Measurements from ENCODE around the gene TST.

TST gene

DNA sequence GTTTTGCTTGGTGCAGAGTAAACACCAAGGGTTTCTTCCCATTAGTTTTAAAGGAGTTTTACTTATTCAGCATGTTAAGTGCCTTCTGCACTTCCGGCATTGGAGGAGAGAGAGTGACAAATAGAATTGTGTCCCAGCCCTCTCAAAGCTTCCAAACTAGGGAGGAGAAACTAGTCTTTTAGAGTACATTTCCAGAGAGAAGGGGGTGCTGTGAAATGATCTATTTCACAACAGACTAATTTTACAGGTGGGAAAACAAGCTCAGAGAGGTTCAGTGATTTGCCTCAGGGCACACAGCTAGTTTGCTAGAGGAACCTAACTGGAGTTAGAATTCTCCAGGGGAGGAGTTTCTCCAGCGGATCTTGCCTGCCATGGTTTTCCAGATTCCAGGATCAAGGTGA lies 12.9 kb upstream of the TST start:
- DNase-seq = no peak

DNA sequence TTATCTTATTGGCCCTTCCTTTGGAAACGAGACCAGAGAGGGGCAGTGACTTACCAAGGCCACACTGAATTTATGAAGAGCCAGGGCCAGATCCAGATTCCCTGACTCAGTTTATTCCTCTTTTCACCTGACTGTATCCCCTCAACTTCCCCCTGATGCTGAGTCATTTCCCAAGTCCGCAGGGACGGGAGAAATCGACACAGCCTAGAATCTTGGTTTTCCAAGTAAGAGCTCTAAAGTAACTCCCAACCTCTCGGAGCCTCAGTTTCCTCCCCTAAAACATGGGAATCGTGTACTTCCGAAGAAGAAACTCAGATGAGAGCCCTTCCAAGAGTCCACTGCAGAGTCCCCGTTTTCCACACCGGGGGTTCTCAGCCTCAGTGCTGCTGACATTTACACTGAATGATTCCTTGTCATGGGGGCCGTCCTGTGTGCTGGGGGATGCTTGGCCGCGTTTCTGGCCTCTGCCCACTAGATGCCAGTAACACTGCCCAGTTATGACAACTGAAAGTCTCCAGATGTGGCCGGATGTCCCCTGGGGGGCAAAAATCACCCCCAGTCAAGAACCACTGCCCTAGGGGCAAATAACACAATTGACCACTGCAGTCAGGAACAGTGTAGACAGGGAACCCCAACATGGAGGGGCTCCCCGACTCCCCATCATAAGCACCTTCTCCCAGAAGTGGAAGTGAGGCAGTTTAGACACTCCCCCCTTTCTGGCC lies 11.5 kb upstream of the TST start:
- no peak for DNase-seq

DNA sequence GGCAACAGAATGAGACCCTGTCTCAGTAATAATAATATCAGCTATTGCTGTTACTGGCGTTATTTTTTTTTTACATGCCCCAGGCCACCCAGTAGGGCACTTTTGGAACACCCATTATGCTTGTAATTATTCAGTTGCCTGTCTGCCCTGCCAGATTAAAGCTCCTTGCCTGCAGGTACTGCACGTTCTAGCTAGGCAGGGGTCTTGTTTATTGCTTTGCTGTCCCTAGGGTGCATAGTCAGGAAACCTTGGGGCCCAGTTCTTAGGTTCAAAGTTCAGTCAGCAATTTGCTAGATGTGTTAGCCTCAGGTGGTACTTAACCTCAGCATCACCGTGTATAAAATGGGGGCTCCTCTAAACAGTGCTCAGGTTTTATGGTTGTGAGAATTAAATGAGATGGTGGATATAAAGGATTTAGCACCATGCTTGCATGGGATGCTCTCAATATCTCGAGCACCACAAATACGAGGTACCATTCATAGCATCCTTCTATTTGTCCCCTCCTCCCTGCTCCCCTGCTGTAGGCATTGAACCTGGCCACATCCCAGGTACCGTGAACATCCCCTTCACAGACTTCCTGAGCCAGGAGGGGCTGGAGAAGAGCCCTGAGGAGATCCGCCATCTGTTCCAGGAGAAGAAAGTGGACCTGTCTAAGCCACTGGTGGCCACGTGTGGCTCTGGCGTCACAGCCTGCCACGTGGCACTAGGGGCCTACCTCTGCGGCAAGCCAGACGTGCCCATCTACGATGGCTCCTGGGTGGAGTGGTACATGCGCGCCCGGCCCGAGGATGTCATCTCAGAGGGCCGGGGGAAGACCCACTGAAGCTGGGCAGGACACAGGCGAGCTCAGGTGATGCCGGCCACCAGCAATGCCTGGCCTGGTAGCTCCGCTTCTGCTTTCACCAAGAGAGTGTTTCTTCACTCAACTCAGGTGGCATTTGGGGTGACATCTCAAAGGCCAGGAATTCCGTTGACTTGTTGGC lies 9.7 kb upstream of the TST start:
- DNase-seq = no peak

DNA sequence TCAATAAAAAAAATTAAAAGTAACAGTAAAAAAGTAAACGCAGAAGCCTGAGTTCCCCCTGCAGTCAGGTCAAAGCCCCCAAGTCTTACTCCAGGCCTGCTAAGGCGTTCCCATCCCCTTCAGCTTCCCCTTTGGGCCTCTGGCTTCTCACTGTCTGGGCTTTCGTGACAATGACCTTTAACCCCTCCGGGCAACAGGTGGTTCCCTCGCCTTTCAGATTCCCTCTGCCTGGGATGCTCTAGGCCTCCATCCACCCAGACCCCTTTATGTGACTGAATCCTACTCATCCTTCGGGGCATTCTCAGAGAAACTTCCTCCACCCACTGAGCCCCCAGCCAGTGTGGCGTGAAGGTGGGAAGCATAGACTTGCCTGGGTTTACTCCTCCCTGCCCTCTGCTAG lies 8.3 kb upstream of the TST start:
- no peak for DNase-seq

DNA sequence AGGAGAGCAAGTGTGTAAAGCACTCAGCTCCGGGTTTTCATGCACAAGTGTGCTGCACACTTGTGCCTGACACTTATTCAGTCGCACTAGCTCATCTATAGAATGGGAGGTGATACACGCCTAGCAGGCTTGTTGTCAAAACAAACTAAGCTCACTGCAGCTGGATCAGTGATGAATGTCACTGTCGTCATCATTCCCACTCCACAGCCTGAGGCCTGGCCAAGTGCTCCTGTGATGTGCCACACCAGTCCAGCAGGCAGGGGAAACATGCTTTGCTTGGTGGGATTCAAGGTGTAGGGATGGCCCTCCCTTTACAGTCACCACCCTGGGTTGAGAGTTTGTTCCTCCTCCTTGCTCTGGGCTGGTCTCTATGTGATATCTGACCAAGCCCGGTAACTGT lies 7.1 kb upstream of the TST start:
- no peak for DNase-seq

DNA sequence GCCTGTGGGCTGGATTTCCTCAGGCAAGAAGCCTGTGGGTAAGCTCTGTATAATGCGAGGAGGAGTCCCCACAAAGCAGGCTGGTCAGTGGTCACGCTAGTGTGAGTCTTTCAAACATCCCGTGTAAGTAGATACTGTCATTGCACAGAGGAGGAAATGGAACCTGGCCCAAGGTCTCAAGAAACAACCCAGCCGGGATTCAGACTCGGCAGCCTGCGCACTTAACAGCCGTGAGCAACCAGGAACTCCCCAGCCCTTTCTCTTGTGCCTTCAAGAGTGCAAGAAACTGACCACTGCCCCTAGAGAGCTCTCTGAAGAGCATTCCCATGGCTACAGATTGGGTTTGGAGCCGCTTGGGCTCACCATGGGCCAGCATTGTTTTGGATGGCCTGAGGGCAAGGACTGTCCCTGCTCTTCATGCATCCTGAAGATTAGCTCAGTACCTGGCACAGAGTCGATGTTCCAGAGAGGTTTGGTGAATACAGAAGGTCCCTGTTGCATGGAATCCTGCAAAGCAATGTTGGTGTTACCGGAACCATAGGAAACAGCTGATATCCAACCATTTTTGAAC lies 6.3 kb upstream of the TST start:
- no peak for DNase-seq

DNA sequence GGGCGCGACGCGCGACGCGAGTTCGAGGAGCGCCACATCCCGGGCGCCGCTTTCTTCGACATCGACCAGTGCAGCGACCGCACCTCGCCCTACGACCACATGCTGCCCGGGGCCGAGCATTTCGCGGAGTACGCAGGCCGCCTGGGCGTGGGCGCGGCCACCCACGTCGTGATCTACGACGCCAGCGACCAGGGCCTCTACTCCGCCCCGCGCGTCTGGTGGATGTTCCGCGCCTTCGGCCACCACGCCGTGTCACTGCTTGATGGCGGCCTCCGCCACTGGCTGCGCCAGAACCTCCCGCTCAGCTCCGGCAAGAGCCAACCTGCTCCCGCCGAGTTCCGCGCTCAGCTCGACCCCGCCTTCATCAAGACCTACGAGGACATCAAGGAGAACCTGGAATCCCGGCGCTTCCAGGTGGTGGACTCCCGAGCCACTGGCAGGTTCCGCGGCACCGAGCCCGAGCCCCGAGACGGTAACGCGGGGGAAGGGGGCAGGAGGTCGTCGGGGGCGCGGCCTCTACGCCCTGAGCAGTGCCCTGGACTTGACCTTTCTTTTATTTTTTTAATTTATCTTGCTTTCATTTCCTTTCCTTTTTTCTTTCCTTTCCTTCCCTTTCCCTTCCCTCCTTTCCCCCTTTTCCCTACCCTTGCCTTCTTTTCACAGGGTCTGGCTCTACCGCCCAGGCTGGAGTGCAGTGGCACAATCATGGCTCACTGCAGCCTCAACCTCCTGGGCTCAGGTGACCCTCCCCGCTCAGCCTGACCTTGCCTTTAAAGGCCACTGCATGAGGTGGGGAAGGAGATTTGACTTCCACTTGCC lies 5.3 kb upstream of the TST start:
- no peak for DNase-seq

DNA sequence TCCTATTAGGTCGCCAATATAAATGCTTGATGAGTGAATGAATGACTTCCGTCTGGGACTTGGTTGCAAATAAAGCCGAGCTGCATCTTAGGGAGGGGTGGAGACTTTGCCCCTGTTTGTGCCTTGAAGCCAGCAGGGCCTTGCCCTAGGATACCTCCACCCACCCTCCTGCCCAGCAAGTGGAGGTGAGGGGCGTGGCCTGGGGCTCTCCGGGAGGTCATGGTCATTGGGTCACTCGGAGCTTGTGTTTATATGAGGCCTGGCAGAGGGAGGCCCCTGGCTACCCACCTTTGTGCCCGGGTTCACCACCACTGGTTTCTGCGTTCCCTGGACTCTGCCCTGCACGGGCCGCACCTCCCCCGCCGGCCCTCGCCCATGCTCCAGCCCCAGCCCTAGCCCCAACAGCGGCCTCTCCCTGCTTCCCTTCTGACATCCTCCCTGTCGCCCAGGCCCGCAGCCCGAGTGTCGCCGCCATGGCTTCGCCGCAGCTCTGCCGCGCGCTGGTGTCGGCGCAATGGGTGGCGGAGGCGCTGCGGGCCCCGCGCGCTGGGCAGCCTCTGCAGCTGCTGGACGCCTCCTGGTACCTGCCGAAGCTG lies 4.6 kb upstream of the TST start:
- no peak for DNase-seq

DNA sequence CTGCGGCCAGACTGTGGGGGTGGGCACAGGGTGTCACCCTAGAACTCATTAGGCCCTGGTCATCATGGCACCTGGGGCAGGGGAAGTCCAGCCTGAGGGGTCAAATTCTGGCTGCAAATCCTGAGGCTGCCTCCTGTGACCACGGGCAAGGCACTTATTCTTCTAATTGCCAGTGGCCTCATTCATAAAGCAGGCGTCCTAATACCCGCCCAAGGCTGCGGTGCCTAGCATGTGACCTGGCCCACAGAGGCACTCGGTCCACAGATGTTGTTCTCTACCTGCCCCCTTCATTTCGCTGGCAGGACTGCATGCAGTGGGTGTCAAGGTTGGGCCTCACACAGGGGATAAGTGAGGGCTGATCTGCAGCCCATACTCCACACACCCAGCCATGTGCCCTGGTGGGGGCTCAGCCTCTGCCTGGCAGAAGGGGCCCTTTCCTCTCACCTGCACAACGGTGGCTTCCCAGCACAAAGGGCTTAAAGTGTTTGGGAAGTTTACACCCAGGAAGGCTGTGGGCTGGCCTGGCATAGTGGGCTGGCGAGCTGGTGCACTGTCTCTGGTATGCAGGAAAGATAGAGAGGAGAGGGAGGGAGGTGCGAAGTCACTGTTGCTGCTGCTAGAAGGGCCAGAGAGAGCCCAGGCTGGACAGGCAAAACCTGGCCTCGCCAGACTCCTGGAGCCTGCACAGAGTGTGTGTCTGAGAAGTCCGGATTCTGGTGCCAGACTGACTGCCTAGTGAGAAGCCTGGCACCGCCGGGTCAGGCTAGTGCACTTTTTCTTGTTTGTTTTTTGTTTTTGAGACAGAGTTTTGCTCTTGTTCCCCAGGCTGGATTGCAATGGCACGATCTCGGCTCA lies 3.5 kb upstream of the TST start:
- no peak for DNase-seq

DNA sequence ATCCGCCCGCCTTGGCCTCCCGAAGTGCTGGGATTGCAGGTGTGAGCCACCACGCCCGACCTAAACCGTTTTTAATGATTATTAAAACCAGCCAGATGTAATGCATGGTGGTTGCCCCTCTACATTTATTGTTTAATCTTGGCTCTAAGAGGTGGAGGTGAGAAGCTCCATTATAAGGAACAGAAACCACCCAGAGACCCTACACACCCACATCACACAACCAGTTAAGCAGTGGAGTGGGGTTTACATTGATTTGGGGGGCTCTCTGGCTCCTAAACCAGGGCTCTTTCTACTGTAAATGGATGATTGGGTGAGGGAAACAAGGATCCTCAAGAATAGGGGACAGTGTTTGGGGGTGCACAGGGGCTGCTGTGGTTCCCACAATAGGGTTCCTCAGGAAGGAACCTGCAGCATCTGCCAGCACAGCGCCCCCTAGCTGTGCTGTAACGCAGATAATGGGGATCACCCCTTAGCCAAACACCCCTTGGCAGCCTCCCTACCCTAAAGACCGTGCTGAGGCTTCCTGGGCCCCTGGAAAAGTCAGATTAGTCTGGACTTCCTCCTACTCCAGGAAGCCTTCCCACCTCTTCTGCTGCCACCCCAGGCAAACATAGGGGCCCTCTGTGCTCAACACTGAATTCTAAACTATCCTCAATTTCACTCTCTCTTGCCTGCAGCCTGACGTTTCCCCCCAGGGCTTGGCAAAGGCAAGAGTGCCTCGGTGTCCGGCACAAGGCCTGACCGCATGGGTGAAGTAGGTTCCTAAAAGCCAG lies 2.6 kb upstream of the TST start:
- DNase-seq = no peak

DNA sequence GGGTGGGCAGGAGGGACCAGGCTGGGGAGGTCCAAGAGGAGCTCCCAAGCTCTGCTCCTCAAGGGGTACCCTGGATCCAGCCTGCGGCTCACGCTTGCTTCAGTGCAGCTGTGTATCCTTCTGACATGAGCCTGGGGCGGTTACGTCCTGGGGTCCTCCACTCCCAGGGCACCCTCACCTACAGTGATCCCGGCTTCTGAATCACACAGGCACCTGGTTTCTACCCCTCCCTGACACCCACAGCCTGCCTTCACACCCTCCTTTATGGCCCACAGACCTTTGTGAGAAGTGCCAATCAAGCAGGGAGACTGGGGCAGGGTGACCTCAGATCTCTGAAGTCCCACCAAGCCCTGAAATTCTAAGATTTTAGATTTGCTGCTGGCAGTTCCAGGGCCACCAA lies 1.8 kb upstream of the TST start:
- no peak for DNase-seq

DNA sequence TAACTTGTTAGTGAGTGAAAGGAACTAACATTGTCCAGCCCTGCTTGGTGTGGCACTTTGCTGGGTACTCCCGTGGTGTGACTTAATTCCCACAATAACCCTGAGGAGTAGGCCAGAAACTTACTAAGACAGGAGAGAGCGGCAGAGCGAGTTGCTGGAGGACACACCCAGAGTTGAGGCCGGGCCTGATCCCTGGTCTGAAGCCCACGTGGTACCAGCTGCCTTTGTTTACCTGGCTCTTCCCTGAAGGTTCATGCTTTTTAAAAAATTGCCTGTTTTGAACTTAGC lies 889 bp upstream of the TST start:
- peak in 1 of 3 experiments; percentile 53 for DNase-seq

DNA sequence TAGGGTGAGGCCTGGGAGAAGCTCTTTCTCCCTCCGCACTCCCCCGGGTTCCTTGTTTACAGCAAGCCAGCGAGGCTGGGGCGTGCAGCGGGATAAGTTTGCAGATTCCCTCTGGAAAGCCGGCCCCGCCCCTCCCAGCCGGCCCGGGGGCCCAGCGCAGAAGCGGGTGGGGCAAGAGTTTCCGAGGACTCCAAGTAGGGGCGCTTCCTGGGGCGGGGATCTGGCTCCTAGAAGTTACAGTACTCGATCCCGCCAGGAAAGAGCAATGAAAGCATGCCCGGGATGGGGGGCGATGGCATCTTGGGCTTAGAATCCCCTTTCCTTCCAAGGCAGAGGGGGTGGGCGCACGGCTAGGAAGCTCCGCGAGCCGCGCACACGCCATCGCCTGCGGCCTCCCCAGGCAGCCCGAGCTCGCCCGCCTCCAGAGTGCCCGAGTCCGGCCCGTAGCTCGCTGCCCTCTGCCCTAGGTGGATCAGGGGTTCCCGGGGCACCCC lies 385 bp downstream of the TST start:
- peak in 2 of 3 experiments; percentile 40 to 51 for DNase-seq

DNA sequence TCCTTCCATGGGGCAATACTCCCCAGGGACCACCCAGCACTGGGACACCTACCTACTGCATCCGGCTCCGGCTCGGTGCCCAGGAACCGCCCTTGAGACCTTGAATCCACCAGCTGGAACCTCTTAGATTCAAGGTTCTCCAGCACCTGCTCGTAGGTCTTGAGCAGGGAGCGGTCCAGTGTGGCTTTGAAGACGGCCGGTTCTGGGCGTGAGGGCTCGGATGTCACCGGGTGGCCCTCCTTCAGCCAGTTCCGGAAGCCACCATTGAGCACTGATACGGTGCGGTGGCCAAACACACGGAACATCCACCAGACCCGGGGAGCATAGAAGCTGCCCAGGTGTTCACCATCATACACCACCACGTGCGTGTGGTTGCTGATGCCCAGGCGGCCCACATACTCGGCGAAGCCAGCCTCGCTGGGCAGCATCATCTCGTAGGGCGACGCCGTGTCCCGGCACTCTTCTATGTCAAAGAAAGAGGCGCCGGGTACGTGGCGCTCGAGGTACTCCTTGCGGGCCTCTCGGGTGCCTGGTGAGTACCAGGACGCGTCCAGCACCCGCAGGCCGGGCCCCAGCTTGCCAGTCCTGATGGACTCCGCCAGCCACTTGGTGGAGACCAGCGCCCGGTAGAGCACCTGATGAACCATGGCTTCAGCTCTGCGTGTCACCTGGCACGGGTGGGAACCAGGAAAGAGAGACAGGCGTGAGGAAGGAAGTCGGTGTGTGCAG lies 997 bp downstream of the TST start:
- DNase-seq = no peak

DNA sequence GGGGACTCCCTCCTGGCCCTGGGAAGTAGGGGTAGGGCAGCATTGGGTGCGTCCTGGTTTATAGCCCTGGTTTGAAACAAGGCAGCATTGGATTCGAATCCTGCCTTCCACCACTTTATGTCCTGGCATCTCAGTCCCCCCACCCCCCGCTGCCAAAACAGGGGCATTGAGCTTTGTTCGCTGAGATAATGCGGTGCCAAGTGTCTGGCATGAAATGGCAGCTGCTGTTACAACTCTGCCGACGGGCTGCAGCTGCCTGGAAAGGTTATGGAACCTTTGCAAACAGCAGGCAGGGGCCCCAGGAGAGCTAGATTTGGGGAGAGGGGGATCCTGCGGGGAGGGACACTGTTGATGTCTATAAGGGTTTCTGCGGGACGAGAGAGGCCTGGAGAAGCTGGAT lies 1.9 kb downstream of the TST start:
- DNase-seq = no peak

DNA sequence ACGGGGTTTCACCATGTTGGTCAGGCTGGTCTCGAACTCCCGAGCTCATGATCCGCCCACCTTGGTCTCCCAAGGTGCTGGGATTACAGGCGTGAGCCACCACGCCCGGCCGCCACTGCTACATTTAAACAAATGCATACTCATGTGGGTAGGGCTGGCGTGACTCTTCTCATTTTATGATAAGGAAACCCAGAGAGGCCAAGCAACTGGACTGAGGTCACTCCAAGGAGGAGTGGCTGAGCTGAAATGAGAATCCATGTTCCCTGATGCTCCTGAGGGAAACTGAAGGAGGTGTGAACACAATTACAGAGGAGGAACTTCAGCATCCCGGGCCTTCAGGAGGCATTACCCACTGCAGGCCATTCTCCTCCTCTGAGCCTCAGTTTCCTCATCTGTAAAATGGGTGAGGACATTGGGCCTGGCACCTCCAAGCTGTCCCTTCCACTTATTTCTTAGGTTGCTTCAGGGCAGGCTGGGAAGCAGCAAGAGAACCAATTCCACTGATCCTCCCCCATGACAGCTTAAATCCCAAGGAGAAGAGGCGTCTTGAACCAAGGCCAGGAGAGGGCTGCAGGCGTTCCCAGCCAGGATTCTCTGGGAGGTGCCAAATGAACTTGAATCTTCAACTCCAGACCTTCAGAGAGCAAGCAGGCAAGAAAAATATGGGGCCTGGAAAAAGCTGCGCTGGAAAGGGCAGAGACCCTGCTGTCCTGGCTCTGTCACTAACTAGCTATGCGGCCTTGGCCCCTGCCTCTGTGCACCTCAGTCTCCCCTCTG lies 2.9 kb downstream of the TST start:
- DNase-seq = no peak

DNA sequence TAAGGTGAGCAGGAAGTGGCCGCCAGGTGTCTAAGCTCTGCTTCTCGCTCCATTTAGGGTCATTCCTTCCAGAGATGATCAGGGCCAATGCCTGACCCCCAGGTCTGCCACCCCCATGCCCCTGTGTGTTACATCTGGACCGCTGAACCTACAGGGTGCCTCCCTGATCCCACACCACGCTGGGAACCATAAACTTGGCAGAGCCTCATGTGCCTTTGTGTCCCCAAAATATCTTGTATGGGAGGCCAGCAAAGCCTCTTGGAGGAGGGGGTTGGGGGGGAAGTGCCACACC lies 3.7 kb downstream of the TST start:
- DNase-seq = no peak

DNA sequence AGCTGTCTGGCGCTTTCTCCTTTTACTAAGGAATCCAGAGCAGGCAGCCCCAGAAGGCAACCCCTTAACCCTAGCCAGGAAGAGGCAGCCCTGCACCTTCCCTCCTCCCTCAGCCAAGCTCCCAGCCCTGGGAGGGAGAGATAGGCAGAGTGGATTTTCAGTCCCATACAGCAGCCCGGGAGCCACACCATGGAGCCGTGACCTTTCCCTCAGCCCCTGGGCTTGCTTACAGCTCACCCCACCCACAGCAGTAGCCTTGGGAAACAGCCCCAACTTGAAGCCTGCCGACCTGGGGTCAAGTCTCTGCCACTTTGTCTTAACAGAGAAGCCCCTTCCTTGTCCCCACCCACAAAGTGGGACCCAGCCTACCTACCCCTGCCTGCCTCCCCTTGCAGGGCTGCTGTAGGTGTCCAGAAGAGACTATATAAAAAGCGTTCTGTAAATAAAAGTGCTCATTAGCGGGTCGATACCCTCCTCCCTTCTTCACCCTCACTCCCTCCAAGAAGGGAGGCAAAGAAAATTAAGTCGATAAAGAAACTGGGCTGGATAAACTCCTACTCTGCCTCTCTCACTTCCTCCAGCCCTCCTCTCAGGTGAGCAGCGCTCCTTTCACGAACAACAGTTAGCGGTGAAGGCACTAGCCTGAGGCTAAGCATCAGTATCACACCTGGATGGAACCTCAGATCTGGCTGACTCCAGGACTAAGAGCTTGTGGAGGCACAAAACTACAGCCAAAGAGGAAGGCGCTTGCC lies 4.2 kb downstream of the TST start:
- peak in 1 of 3 experiments; percentile 20 for DNase-seq

DNA sequence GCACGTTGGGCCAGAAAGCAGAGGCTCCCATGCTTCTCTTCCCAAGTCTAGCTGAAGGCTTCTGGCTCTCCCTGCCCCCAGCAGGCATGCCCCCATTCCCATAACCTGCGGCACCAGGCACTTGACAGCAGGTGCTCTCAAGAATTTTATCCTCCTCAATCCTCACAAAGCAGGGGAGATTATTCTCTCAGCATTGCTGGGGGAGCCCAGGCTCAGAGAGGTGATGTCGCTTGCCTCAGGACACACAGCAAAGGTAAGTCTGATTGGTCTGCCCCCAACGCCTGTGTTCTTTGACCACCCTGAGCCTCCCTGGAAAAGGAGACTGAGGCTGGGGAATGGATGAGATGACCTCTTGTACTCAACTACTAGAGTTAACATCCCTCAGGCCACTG lies 4.8 kb downstream of the TST start:
- no peak for DNase-seq

Measured in NCI-H1417 (cell line).